ENCODE measurements around the gene STRIT1. TPM values are rescaled to one million over a fixed set of nuclear protein-coding genes. Genes with fewer than 3 reads are reported as not detected.

The STRIT1 gene
- total and polyA plus RNA-seq, 9 of the 15 experiments (the other 6 are each of a cell fraction or from before 2014, with no cell fraction given), result not detected

DNA sequence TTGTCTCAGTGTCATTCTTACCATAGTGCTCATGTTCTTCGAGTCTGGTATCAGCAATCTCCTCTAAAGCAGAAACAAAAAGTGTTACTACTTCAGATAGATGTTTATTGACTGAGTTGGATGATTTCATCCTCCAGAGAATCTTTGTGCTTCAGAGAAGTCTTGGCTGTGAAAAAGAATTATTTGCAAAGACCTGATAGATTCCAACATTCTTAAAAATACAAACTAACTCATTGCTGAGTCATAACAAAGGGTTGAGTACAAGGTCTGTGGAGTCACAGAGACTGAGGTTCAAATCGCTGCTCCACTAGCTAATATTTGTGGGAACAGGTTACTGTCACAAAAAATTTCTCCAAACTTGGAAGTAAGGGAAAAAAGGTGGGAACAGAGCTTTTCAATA lies 9.0 kb upstream of the STRIT1 start:
- 44% methylated on average over 2 of the region's 2 CpGs for WGBS (ENCODE audit: insufficient coverage, low coverage, missing lambda C conversion rate)
- TF ChIP-seq NFE2 (IDR thresholded peaks at IDR 0.05; ENCODE audit: low read depth) (peak; percentile 66), ZNF239 (CRISPR knock-in tag; IDR thresholded peaks at IDR 0.05) (no peak)

DNA sequence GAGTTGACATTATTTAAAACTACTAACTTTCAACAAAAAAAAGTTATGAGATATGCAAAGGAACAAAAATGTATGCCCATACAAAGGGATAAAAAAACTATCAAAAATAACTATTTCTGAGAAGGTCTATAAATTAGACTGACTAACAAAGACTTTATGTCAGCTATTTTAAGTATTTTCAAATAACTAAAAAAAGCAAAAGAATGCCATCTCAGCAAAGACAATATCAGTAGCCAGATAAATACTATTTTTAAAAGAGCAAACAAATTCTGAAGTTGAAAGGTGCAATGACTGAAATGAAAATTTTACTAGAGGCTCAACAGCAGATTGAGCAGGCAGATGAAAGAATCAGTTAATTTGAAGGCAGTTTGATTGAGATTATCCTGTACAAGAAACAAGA lies 3.6 kb upstream of the STRIT1 start:
- no peak overlapping the region for H3K27ac ChIP-seq (ENCODE audit: extremely low read depth, low read depth, low read length)
- peaks cover 15% of the 10 kb centered on the region for H3K9me3 ChIP-seq (replicated peaks; ENCODE audit: control insufficient read depth, insufficient read depth, low read depth, low read length)
- in situ Hi-C loops (cut with MboI) (no loop called here), intact Hi-C loops (cut with micrococcal nuclease) (no loop called here)
- H3K4me1 ChIP-seq (replicated peaks in 1 of 2; ENCODE audit: control insufficient read depth in 2 of 2, insufficient read depth in 2 of 2, low read length in 2 of 2), result no peaks in the 10 kb centered on the region
- H3K79me2 ChIP-seq (ENCODE audit: control insufficient read depth, insufficient read depth, low read length), result no peaks in the 10 kb centered on the region
- BruUV-seq (replicated peaks), result no TSS peak
- H3K9ac ChIP-seq (ENCODE audit: insufficient read depth in 1 of 2, low read depth in 2 of 2, low read length in 2 of 2), result no peak overlapping the region
- no peaks in the 10 kb centered on the region for H3K36me3 ChIP-seq (ENCODE audit: control insufficient read depth, insufficient read depth, low read length)
- ATAC-seq, result no peak
- TF ChIP-seq C11orf30 (IDR thresholded peaks at IDR 0.05; ENCODE audit: low read depth), result peak; percentile 12; the same call in 1 of the 2 replicates
- TF ChIP-seq KHSRP (IDR thresholded peaks at IDR 0.05), result no peak
- TF ChIP-seq ZNF316 (IDR thresholded peaks at IDR 0.05), result peak; percentile 66
- TF ChIP-seq MAFG (tag; conservative IDR thresholded peaks at IDR 0.05), result 0 out of 2 replicates have a peak, but pooled peaks have one; percentile 12
- no peak for DNase-seq (ENCODE audit: extremely low read depth in 1 of 4, low spot score in 3 of 4)
- POLR2A ChIA-PET, result no interaction called here
- FAIRE-seq, result no peak
- no peak overlapping the region for H3K4me3 ChIP-seq
- H3K9me1 ChIP-seq (ENCODE audit: control insufficient read depth, insufficient read depth, low read length), result no peaks in the 10 kb centered on the region
- no peaks in the 10 kb centered on the region for H4K20me1 ChIP-seq (replicated peaks; ENCODE audit: control insufficient read depth, insufficient read depth, low read length)
- CTCF ChIA-PET (ENCODE audit: low intra/inter-chr PET ratio), result no interaction called here
- H3K27me3 ChIP-seq (ENCODE audit: control insufficient read depth in 2 of 2, insufficient read depth in 2 of 2, low read length in 2 of 2), result no peaks in the 10 kb centered on the region
- H3K4me2 ChIP-seq (ENCODE audit: insufficient read depth, low read length), result no peak overlapping the region
- H2AFZ ChIP-seq (ENCODE audit: low read depth, low read length), result no peak overlapping the region

More for the DNA sequence above, 9.0 kb upstream of the STRIT1 start:
- no peak overlapping the region for H3K27ac ChIP-seq (ENCODE audit: extremely low read depth, low read depth, low read length)
- in situ Hi-C loops (cut with MboI) (no loop called here), intact Hi-C loops (cut with micrococcal nuclease) (no loop called here)
- no peak overlapping the region for H3K4me2 ChIP-seq (ENCODE audit: insufficient read depth, low read length)
- BruUV-seq (replicated peaks), result no TSS peak
- no peaks in the 10 kb centered on the region for H3K79me2 ChIP-seq (ENCODE audit: control insufficient read depth, insufficient read depth, low read length)
- H3K9ac ChIP-seq (ENCODE audit: insufficient read depth in 1 of 2, low read depth in 2 of 2, low read length in 2 of 2), result no peak overlapping the region
- POLR2A ChIA-PET, result interaction anchor here (0.6 kb wide), 1 partner anchor 404 kb away, joined by 5 read pairs; no protein-coding TSS in a partner anchor
- no peak for DNase-seq (ENCODE audit: extremely low read depth in 1 of 4, low spot score in 3 of 4)
- H3K4me3 ChIP-seq, result no peak overlapping the region
- CTCF ChIA-PET (ENCODE audit: low intra/inter-chr PET ratio), result no interaction called here
- H3K9me3 ChIP-seq (replicated peaks; ENCODE audit: control insufficient read depth, insufficient read depth, low read depth, low read length), result peaks cover 6% of the 10 kb centered on the region
- no peaks in the 10 kb centered on the region for H3K27me3 ChIP-seq (ENCODE audit: control insufficient read depth in 2 of 2, insufficient read depth in 2 of 2, low read length in 2 of 2)
- no peaks in the 10 kb centered on the region for H4K20me1 ChIP-seq (replicated peaks; ENCODE audit: control insufficient read depth, insufficient read depth, low read length)
- peaks cover 0 to 8% of the 10 kb centered on the region in 2 experiments; a peak in 1 of 5 replicates for H3K4me1 ChIP-seq (replicated peaks in 1 of 2; ENCODE audit: control insufficient read depth in 2 of 2, insufficient read depth in 2 of 2, low read length in 2 of 2)
- FAIRE-seq, result no peak
- H3K9me1 ChIP-seq (ENCODE audit: control insufficient read depth, insufficient read depth, low read length), result no peaks in the 10 kb centered on the region
- peak overlapping the region; percentile 25 for H2AFZ ChIP-seq (ENCODE audit: low read depth, low read length)
- peak; percentile 34; the same call in 1 of the 3 replicates for ATAC-seq
- no peaks in the 10 kb centered on the region for H3K36me3 ChIP-seq (ENCODE audit: control insufficient read depth, insufficient read depth, low read length)
